Loucy (cell line): ENCODE measurements around the gene GRM3.

Source experiments
- EZH2phosphoT487 ChIP-seq: fragments of 200-600 bp; IDR thresholded peaks from 2 replicates; pipeline ENCODE4 v1.6.1; 2018; ENCODE audit warnings: antibody characterized with exemption, mild to moderate bottlenecking, moderate library complexity, borderline replicate concordance
- TF ChIP-seq, protein P1 (sequence below): fragments of 200-600 bp; sonication (generic); conservative IDR thresholded peaks from 2 replicates; pipeline ENCODE4 v1.5.1; 2014; ENCODE audit warnings: mild to moderate bottlenecking, antibody characterized with exemption, low read length

DNA sequence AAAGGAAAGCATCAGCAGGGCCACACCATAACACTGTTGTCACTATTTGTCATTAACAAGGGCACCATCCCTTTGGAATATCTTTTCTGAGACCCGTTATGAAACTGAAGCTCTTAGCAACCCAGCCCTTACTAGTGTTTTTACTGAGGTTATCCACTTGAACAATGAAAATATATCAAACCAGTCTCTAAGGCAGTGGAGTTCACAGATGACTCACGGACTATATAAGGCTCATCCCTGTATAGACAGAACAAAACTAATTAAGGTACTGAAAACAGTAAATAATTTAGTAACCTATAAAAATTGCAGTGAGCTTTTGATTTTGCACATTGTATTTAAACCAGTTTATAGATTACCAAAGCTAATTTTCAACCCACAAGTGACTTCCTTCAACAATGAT lies 219.7 kb downstream of the GRM3 start:
- TF ChIP-seq, protein P1, sequence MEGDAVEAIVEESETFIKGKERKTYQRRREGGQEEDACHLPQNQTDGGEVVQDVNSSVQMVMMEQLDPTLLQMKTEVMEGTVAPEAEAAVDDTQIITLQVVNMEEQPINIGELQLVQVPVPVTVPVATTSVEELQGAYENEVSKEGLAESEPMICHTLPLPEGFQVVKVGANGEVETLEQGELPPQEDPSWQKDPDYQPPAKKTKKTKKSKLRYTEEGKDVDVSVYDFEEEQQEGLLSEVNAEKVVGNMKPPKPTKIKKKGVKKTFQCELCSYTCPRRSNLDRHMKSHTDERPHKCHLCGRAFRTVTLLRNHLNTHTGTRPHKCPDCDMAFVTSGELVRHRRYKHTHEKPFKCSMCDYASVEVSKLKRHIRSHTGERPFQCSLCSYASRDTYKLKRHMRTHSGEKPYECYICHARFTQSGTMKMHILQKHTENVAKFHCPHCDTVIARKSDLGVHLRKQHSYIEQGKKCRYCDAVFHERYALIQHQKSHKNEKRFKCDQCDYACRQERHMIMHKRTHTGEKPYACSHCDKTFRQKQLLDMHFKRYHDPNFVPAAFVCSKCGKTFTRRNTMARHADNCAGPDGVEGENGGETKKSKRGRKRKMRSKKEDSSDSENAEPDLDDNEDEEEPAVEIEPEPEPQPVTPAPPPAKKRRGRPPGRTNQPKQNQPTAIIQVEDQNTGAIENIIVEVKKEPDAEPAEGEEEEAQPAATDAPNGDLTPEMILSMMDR: no peak
- TF ChIP-seq EZH2phosphoT487: no peak
